GM10847 (cell line): ENCODE data around the gene ELL3.

ENCODE experiments used
- POLR2A ChIP-seq: IDR thresholded peaks from 2 replicates; pipeline ENCODE4 v1.6.1; 2011; ENCODE audit not compliant: insufficient read length; ENCODE audit errors: extremely low read depth

Gene ELL3

DNA sequence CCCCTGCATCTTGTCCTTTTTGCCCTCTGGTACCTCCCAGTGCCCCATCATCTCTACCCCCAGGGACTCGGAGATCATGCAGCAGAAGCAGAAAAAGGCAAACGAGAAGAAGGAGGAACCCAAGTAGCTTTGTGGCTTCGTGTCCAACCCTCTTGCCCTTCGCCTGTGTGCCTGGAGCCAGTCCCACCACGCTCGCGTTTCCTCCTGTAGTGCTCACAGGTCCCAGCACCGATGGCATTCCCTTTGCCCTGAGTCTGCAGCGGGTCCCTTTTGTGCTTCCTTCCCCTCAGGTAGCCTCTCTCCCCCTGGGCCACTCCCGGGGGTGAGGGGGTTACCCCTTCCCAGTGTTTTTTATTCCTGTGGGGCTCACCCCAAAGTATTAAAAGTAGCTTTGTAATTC, 16.9 kb upstream of the ELL3 start:
- no peak for TF ChIP-seq POLR2A

DNA sequence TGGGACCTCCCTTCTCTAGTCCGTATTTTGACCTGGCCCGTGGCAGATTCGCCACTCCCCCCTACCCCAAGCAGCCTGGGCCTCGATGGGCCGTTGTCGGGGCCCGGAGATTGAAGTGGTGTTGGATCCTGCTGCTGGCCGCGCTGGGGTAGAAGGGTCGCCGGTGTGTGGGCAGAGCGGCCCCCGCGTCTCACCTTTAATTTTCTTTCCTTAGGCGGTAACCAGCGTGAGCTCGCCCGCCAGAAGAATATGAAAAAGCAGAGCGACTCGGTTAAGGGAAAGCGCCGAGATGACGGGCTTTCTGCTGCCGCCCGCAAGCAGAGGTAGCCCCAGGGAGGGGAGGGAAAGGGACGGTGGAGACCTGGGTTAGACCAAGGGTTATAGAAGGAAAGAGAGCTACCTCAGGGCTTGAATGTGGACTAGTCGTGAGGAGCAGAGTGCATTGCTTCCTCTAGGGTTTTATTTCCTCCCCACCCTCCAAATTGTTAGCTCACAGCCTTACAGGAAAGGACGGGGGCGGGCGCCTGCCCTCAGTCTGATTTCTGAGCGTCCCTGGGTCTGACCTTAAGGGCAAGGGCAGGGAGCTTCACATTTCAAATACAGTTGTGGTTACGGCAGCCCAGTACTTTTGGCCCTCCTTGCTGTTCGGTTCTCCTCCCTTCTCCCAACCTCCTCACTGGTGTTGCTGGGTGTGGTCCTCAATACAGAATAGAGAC, 16.2 kb upstream of the ELL3 start:
- no peak for TF ChIP-seq POLR2A

DNA sequence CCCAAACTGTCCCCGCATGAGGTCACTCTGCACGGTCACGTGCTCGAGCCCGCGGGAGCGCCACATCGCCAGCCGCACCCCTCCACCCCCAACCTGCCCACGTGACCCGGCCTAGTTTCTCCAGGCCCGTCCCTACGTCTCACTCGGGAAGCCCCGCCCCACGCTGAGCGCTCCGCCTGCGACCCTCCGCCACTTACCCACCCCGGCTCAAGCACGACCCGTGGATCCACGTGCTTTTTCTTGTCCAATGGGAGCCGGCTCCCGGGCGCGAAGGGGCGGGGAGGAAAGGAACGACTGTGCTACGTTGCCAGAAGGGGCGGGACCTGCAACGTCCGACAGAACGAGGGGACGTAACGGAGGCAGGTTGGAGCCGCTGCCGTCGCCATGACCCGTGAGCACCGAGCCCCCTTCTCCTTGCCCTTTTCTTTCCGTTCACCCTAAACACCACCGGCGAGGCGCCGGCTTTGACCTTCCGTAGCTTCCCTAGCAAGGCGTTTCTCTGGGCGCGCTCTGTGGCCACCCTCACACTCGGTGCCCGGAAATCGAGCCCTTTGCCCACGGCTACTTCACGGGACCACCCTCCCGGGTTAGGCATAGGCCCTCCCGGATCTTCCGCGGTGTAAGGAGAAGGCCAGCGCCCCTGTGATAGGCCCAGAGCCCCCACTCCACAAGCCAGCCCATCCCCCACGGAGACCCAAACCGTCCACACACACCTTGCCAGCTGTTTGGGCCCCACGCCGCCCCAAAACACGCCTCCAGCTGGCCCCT, 15.4 kb upstream of the ELL3 start, which contains the start of gene SERF2:
Gene SERF2 (plus strand): TSS at position 328 of the 768 bp plus-strand sequence. CDS start 57 bp downstream, at position 385.
- peak; percentile 90 for TF ChIP-seq POLR2A

DNA sequence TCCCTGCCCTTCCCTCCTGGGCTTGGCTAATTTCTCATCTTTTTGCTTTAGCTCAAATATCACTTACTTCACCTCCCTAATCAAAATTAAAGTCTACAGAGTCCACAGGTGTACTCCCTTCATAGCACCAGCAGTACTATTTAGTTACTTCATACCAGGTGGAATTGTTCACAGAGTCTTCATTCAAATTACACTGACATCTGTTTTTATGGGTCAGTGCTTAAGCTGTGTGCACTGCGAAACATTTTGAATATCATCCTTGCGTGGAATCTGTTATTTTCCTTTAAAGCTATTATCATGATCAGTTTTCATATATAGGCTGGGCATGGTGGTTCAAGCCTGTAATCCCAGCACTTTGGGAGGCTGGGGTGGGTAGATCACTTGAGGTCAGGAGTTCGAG, 12.6 kb upstream of the ELL3 start:
- TF ChIP-seq POLR2A = no peak

DNA sequence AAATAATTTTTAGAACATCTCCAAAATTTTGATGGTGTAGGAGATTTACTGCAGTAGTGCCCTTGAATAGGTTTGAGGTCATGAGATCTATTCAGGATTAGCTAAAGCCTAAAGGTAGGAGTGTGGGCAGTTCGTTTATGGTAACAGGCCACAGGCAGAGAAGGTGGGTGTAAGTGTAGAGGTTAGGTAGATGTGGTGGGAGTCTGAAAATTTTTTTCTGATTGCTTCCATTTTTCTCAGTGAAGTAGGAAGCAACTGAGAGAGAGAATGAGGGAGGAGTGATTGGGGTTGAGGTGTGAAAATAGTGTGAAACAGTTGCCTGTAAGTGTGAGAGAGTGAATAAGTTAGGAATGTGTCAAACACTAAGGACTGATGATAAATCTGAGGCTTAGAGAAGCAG, 2.2 kb upstream of the ELL3 start:
- TF ChIP-seq POLR2A = no peak

DNA sequence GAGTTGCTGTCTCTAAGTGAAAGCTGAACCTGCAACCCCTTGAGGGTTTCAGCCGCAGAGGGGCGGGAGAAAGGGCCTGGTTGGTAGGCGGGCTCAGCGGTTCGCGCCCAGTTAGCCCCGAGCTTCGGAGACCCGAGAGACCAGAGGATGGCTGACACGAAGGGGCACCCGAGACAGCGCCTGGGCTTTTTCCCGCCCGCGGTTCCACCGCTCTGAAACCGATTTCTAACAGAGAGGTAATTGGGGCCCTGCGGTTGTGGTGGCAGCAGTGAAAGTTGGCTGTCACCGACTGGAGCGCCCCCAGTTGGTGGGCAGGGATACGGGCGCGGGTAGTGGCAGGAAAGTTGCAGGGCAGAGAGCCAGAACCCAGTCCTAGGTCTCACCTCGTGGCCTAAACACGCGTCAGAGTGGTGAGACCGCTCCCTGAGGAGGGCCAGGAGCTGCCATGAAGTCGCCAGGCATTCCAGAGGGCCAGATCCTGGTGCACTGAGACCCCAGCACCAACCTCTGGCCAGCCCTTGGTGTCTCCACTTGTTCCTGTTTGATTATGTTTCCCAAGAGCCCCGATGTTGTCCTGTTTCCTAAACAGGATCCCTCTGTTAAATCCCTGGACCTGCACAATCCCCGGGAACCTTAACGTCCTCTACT, 625 bp upstream of the ELL3 start:
- peak; percentile 38 for TF ChIP-seq POLR2A

DNA sequence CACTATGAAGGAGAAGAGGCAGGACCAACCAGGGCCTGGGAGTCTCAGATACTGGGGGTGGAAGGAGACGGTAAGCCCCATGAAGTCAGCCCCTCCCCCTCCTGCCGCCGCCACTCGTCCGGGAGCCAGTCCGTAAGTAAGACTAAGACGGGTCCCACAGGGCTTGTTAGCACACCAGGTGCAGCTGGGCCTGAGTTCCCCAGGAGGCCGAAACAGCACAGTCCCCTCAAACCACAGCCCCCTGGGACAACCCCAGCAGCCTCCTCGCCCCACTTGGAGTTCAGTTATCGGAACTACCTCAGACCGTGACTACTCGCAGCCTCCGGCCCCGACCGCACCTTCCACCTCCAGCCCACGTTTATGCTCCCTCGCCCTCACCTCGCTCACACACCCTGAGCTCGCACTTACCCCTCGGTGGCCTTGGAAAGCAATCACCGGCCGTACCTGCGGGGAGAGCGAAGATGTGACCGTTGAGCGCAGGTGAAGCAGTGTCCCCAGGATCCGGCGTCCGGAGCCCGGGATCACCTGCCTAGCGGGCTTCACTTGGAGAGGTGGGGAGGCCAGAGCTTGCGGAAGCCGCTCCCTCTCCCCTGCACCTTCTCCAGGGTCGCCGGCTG, 557 bp downstream of the ELL3 start:
- TF ChIP-seq POLR2A = no peak

DNA sequence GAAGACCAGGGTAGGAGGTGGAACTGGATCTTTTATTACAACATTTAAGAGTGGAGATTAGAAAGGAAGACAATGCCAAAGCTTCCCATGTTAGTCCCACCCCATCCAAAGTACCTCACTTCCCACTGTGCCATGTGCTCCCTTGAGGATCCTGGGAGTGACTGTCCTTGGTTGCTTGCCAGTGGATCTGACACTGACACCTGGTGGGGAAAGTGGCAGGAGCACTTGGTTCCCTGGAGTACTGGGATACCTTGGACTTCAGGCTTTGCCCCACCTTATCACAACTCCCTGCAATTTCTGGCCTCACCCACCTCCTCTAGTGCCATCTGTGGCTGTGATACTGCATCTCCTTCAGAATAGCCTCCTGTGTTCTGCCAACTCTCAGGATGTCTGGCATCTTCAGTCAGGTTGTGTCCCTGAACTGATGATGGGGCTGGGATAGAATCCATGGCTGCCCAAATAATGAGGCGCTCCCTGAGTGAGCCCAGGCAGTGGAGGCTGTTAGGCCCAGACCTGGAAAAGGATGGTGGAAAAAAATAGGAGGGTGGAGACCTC, 1.3 kb downstream of the ELL3 start:
- no peak for TF ChIP-seq POLR2A

DNA sequence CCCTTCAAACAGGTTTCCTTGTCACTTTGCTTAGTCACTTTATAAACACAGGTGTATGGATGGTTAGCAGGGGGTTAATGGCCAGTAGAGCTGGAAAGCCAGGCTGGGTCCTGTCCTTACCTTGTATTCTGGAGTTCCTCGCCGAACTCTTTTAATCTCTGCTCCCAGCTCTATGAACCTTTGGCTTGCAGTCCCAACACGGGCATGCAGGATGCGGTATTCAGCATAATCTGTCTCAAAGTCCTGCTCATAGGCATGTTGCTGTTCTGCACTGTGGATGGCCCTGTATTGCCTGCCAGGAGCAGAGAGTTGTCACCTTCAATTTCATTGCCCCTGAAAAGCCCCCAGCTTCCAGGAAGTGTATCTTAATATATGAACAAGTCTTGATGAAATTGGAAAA, 2.7 kb downstream of the ELL3 start:
- no peak for TF ChIP-seq POLR2A

DNA sequence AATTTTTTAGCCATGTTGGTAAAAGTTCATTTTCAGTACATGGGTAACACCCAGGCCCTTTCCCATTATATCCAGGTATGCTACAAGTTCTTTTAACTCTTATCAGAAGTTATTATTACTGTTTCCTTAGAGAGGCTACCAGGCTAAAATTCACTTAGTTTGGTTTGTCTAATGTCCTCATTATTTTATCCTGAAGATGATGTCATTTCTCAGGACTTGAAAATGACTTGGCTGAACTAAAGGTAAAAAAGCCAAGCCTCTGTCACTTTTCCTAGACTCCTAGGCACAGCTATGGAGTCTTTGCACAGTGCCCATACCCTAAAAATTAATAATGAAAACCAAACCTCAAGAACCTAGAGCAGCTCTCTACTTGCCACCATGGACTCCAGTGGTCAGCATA, 4.1 kb downstream of the ELL3 start:
- no peak for TF ChIP-seq POLR2A

DNA sequence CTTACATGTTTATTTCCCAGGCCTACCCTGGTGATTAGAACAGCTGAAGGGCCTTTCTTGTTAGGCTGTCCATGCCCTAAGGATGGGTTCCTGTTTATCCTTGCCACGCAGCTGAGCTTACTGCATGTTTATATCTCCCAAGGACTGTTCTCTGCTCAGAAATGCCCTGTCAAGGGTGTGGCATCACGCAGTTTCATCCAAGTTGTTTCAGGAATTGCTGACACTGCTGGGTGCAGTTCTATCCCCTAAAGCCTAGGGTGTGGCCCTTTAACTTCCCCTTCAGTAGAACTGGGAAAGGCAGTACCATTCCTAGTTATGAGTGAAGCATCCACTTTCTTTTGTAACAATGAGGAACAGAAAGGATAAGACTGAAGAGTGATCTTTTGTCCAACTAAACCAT, 5.0 kb downstream of the ELL3 start:
- no peak for TF ChIP-seq POLR2A

DNA sequence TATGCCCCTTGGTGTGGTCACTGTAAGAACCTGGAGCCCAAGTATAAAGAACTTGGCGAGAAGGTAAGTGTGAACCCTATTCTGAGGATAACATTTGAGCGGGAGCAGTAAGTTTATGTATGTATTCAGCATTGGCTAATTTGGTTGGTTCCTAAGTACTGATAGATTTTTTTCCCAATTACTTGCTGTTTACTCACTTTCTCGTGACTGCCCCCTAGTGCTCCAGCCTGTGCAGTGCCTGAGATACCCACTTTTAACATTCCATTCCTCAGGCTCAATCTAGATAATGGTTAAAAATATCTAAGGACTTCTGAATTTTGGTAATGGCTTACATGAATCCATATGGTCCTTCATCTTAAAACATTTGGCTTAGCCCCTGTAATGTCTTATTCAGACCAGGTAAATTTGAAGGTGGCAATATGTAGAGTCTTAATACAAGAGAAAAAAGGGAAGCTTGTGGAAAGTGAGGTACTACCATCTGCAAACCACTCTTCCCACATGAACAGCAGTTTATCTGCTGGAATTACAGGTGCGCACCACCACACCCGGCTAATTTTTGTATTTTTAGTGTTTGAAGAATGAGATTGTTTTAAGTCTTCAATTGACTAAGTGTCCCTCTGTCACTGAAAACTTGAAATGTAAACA, 7.1 kb downstream of the ELL3 start:
- TF ChIP-seq POLR2A = no peak

DNA sequence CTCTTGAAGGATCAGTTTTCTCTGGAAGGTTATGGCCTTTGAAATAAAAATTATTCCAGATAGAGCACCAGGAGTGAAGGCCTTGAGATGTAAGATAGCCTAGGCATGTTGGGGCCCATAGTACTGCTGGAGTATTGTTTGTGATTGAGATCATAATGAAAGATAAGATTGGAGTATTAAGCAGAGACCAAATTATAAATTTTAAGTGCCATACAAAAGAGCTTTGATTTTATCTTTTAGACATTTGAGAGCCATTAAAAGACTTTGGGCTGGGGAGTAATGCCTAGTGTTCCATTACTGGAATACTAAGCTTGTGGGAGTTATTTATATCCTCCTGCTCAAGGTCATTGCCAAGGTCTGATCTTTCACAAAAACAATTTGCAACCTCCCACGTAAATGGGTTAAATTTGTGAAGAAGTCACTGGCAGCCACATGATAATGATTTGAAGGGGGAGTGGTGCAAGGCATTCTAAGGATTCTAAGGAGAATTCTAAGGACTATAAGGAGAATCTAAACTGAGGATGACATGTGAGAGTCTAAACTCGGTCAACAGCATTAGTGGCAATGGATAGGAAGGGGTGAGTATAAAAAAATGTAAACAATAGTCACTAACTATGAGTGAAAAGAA, 12.8 kb downstream of the ELL3 start:
- TF ChIP-seq POLR2A = no peak

DNA sequence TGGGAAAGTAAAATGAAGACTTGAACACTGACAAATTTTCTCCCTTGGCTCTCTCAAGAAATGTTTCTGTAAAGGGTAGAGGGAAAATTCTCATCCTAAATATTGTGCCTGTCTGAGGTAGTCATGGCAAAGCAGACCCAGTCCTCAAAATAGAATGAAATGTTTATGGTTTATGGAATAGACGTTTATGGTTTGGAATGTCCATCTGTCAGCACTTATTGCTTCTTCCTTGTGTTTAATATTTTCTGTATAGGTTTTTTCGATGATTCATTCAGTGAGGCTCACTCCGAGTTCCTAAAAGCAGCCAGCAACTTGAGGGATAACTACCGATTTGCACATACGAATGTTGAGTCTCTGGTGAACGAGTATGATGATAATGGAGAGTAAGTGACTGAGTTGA, 13.9 kb downstream of the ELL3 start:
- TF ChIP-seq POLR2A = no peak
